HG03066 (cell line): Measurements from ENCODE around the gene TAF1C.

Experiments used
- ATAC-seq: cut with Tn5 transposase; IDR thresholded peaks from one replicate; pipeline ENCODE4 v1.9.1; 2021; ENCODE audit warnings: low read depth; ENCODE audit not compliant: unreplicated experiment

TAF1C gene

DNA sequence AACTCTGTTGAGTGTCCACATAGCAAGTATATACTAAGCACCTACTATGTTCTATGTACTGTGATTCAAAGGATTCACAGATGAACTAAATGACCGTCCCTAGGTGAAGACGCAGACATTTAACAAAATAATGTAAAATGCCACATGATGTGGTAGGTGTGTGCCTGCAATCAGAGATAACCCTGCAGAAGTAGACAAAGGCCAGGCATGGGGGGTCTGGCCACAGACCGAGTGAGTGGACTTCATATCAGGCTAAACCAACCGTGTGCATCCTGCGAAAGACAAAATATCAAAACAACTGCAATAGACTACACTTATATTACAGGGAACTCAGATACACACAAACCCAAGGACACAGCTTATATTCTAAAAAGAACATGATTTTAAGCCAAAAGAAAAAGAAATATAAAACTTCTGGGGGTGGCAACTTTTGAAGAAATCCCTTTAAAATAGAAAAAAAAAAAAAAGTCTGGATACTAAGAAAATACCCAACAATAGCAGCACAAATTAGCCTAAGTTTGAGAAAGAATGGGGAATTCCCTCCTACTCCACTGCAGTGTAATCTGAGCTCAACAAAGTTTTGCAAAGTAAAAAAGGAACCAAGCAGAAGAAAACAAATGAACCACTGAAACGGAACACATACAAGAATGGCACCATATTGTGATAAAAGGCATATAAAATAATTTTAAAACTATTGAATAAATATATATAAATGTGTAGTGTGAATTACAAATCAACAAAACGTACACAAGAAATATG lies 54.2 kb downstream of the TAF1C start:
- ATAC-seq, result no peak

DNA sequence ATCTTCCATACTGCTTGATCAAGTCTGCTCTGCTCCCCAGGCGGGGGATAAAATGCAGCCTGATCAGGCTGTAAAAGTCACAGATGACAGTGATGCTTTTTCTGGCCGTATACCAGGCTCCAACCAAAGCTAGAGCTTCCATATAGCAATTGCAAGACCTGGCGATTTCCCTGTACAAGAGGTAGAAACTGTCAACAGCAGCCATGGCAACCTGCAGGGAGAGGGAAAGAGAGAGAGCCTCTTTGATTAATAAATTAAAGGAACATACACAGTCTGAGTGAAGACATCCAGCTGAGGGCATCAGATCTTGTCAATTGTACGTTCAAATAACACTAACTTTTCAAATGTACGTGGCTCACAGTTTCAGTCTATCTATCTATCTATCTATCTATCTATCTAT lies 55.7 kb downstream of the TAF1C start:
- no peak for ATAC-seq
